ENCODE data around the gene NCK2. TPM values are rescaled to one million over a fixed set of nuclear protein-coding genes. Genes with fewer than 3 reads are reported as not detected.

The NCK2 gene
- total and polyA plus RNA-seq, 2 of the 4 experiments (the other 2 are of a cell fraction), result 15.8 to 22.2 TPM

- Histone ChIP-seq H3K4me1 (ENCODE audit: control insufficient read depth, insufficient read depth, low read length) (peaks cover 11% of the 10 kb centered on the region; the same call in 1 of the 2 replicates), H3K9ac (ENCODE audit: low read depth, low read length) (no peak overlapping the region), H3K9me1 (ENCODE audit: insufficient read depth, low read length) (peaks cover 15% of the 10 kb centered on the region; the same call in 1 of the 2 replicates), H3K4ac (ENCODE audit: low read depth, low read length) (no peak overlapping the region), H2AFZ (replicated peaks; ENCODE audit: low read length, poor library complexity) (no peak overlapping the region), H3K27ac (ENCODE audit: insufficient read depth, low read length) (no peak overlapping the region), H2BK120ac (ENCODE audit: low read depth, low read length) (no peak overlapping the region), H3K9me3 (ENCODE audit: control insufficient read depth, insufficient read depth, low read length) (no peaks in the 10 kb centered on the region), H4K20me1 (ENCODE audit: insufficient read depth, low read length) (peaks cover 66% of the 10 kb centered on the region), H3K14ac (replicated peaks; ENCODE audit: low read depth, low read length) (no peak overlapping the region), H3K27me3 (ENCODE audit: control insufficient read depth, insufficient read depth, low read length) (no peaks in the 10 kb centered on the region; the same call in 1 of the 2 replicates), H3K79me1 (ENCODE audit: low read depth in 1 of 2, low read length in 2 of 2) (peaks cover 37 to 64% of the 10 kb centered on the region in 2 experiments), H4K8ac (ENCODE audit: low read depth in 2 of 2, low read length in 2 of 2) (no peak overlapping the region), H4K5ac (ENCODE audit: low read depth, low read length) (no peak overlapping the region), H3K18ac (ENCODE audit: low read depth, low read length) (no peak overlapping the region), H2AK5ac (ENCODE audit: low read depth, low read length) (no peak overlapping the region), H2AK9ac (replicated peaks; ENCODE audit: low read depth, low read length, poor library complexity) (no peak overlapping the region), H3K56ac (ENCODE audit: extremely low read depth, insufficient read depth, low read length) (no peak overlapping the region), H3K4me3 (ENCODE audit: insufficient read depth, low read depth, low read length) (no peak overlapping the region), H2BK15ac (ENCODE audit: low read depth, low read length) (no peak overlapping the region), H2BK20ac (ENCODE audit: low read depth, low read length) (no peak overlapping the region), H2BK5ac (ENCODE audit: low read depth, low read length, poor library complexity, severe bottlenecking) (no peak overlapping the region), H4K91ac (ENCODE audit: insufficient read depth, low read depth, low read length) (no peak overlapping the region), H3K23ac (ENCODE audit: low read depth, low read length) (no peak overlapping the region), H3K4me2 (ENCODE audit: low read depth, low read length) (no peak overlapping the region), H3K36me3 (ENCODE audit: control insufficient read depth, insufficient read depth, low read length) (no peaks in the 10 kb centered on the region)
- no TSS peak for BruUV-seq (replicated peaks)
- CTCF ChIA-PET, result no interaction called here
- POLR2A ChIA-PET (ENCODE audit: unreplicated experiment), result no interaction called here
- DNase-seq, result no peak
- no peak for ATAC-seq (ENCODE audit: low read depth)
- dilution Hi-C loops (cut with HindIII; ENCODE audit: low sequenced_read_pairs, unreplicated experiment) (no loop called here), in situ Hi-C loops (cut with MboI; ENCODE audit: low sequenced_read_pairs) (no loop called here), intact Hi-C loops (cut with micrococcal nuclease) (loop anchor here (2.0 kb wide), 1 partner anchor 39 kb away; no protein-coding TSS in a partner anchor)
- TF ChIP-seq MAFK (IDR thresholded peaks at IDR 0.05; ENCODE audit: low read depth, low read length) (no peak), RFX5 (IDR thresholded peaks at IDR 0.05; ENCODE audit: low read depth, low read length) (no peak), RCOR1 (IDR thresholded peaks at IDR 0.05; ENCODE audit: insufficient replicate concordance, low read length) (no peak), CEBPB (IDR thresholded peaks at IDR 0.05; ENCODE audit: low read depth, low read length) (no peak), NFE2L2 (IDR thresholded peaks at IDR 0.05; ENCODE audit: low read depth, low read length) (no peak), FOS (IDR thresholded peaks at IDR 0.05; ENCODE audit: low read depth, low read length) (no peak), POLR2A (IDR thresholded peaks at IDR 0.05; ENCODE audit: low read depth, low read length) (no peak), MXI1 (IDR thresholded peaks at IDR 0.05; ENCODE audit: borderline replicate concordance, low read depth, low read length) (no peak), CTCF (conservative IDR thresholded peaks at IDR 0.05; ENCODE audit: low read depth, low read length) (no peak), RAD21 (IDR thresholded peaks at IDR 0.05; ENCODE audit: low read length) (no peak), BHLHE40 (IDR thresholded peaks at IDR 0.05; ENCODE audit: low read depth, low read length) (no peak), CHD1 (IDR thresholded peaks at IDR 0.05; ENCODE audit: low read depth, low read length) (no peak), ELK1 (IDR thresholded peaks at IDR 0.05; ENCODE audit: borderline replicate concordance, low read depth, low read length) (no peak), MAZ (IDR thresholded peaks at IDR 0.05; ENCODE audit: borderline replicate concordance, low read depth, low read length) (no peak), USF2 (IDR thresholded peaks at IDR 0.05; ENCODE audit: low read depth, low read length) (no peak)
- 100% methylated on average over 3 of the region's 5 CpGs; no CpG with 5 or more reads in 1 of the 2 experiments for WGBS, 2 experiments (ENCODE audit: extremely low coverage in 2 of 2, insufficient read length in 1 of 2)
Observed at GRCh38 chr2:105813405-105813804, 68.7 kb downstream of the NCK2 start.

Measured in IMR-90 (cell line).